GF-D8 (cell line): ENCODE measurements around the gene MRPL22.
"Not testable (repeated sequence)": the region's sequence is repeated elsewhere in the genome, so short reads cannot be mapped to it uniquely, and the experiment has no call there.

ENCODE experiments used
- DNase-seq: peaks from one replicate; lab custom pipeline; 2025; lab: John Stamatoyannopoulos, UW

The MRPL22 gene

GRCh38 chr5:154995679-154996078, 54.8 kb downstream of the MRPL22 start:
- no peak for DNase-seq

- DNase-seq, result no peak
Observed at GRCh38 chr5:154997746-154998145, 56.9 kb downstream of the MRPL22 start.

- DNase-seq, result no peak
Observed at GRCh38 chr5:154999865-155000264, 59.0 kb downstream of the MRPL22 start.

DNA sequence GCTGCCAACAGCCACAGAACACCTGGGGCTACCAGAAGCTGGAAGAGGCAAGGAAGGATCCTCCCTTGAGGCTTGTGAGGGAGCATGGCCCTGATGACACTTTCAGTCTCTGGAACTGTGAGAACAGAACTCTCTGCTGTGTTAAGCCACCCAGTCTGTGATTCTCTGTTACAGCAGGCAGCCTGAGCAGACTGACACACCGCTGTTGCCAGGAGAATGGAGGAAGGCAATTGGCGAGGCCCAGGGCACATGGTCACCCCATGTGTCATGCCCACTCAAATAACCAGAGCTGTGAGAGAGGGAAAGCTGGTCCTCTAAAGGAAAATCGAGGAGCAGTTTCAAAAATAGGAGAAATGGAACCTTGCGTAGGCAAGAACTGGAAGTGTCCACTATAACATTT, 60.6 kb downstream of the MRPL22 start:
- DNase-seq, result no peak

GRCh38 chr5:155002722-155003121, 61.8 kb downstream of the MRPL22 start:
- not testable (repeated sequence) for DNase-seq

DNA sequence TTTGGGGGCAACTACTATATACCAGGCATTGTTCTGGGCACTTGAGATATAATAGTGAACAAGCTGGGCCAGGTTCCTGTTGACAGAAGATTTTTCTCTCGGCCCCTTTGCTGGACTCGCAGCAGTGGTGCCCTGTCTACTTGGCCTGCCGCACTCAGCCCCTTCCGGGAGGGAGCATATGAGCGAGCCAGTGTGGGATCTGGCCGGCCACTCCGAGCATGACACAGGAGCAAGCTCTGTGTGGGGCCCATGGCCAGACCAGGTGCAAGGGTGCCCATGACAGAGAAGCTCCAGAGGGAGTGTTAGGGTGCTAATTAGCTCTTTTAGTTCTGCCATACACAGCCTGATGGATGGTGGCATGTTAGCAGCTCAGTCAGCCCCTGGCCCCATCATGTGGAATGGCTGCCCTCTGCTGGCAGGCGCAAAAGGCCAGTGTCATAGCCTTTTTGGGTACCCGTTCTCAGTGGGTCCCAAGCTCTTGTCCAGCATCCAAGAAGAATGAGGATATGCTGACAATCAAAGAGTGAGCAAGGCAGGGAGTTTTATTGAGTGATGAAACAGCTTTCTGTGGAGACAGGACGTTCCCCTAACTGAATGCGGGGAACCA, 63.4 kb downstream of the MRPL22 start:
- no peak for DNase-seq

GRCh38 chr5:155006265-155006664, 65.4 kb downstream of the MRPL22 start:
- not testable (repeated sequence) for DNase-seq

GRCh38 chr5:155008669-155009068, 67.8 kb downstream of the MRPL22 start:
- DNase-seq, result no peak

DNA sequence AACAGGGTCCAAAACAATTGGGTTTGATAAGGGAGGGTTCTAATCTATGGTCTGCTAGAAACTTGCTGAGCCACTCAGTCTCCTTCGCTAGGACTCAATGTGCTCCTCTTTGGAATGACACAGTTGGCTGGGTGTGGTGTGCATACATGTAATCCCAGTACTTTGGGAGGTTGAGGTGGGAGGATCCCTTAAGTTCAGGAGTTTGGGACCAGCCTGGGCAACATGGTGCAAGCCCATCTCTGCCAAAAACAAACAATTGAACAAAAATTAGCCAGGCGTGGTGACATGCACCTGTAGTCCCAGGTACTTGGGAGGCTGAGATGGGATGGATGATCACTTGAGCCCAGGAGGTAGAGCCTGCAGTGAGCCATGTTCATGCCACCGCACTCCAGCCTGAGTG, 70.0 kb downstream of the MRPL22 start:
- no peak for DNase-seq

GRCh38 chr5:155013526-155013925, 72.7 kb downstream of the MRPL22 start, which contains the start of gene KIF4B:
Gene KIF4B (plus strand): TSS chr5:155013755. CDS start chr5:155013860, 105 bp downstream.
- no peak for DNase-seq

GRCh38 chr5:155015239-155015638, 74.4 kb downstream of the MRPL22 start:
- DNase-seq, result no peak

GRCh38 chr5:155017610-155018009, 76.7 kb downstream of the MRPL22 start:
- no peak for DNase-seq
